ENCODE data around the gene C4orf54. TPM values are rescaled to one million over a fixed set of nuclear protein-coding genes. Genes with fewer than 3 reads are reported as not detected.

The C4orf54 gene
- total RNA-seq, 1 experiment from 2014 or later = 0.04 TPM

GRCh38 chr4:99651016-99651769 lies 6.4 kb downstream of the C4orf54 start:
- H2AFZ ChIP-seq (ENCODE audit: low read length) = no peak overlapping the region
- ATAC-seq (no peak), DNase-seq (no peak)
- no peaks in the 10 kb centered on the region for H4K20me1 ChIP-seq (ENCODE audit: low read length)
- no peaks in the 10 kb centered on the region for H3K27me3 ChIP-seq (ENCODE audit: low read length)
- no peak overlapping the region for H3K9ac ChIP-seq (ENCODE audit: low read length)
- no peaks in the 10 kb centered on the region for H3K79me2 ChIP-seq (ENCODE audit: low read length)
- TF ChIP-seq EZH2phosphoT487 (IDR thresholded peaks at IDR 0.05; ENCODE audit: borderline replicate concordance, low read length) (no peak), EZH2 (IDR thresholded peaks at IDR 0.05; ENCODE audit: low read length, unreplicated experiment) (no peak), CTCF (conservative IDR thresholded peaks at IDR 0.05; ENCODE audit: low read depth, low read length) (no peak)
- H3K9me3 ChIP-seq (ENCODE audit: low read length) = no peaks in the 10 kb centered on the region
- POLR2A ChIA-PET (ENCODE audit: unreplicated experiment) = interaction anchor here (0.6 kb wide), 1 partner anchor 257 kb away, joined by 3 read pairs; no protein-coding TSS in a partner anchor
- H3K9me2 ChIP-seq (replicated peaks; ENCODE audit: low read length) = no peaks in the 10 kb centered on the region
- CTCF ChIA-PET = no interaction called here
- no peak overlapping the region for H3K4me3 ChIP-seq (ENCODE audit: low read length)
- H3K36me3 ChIP-seq (ENCODE audit: low read depth, low read length) = no peaks in the 10 kb centered on the region
- peaks cover 13% of the 10 kb centered on the region for H3K4me1 ChIP-seq (ENCODE audit: insufficient read depth, low read length)
- no TSS peak for BruUV-seq (replicated peaks)
- no peak overlapping the region for H3K4me2 ChIP-seq (ENCODE audit: low read length)
- intact Hi-C loops (cut with micrococcal nuclease) = no loop called here
- no peaks in the 10 kb centered on the region for H3F3A ChIP-seq (ENCODE audit: low read length, unreplicated experiment)
- no peak overlapping the region for H3K27ac ChIP-seq (ENCODE audit: low read length)

- intact Hi-C loops (cut with micrococcal nuclease) = no loop called here
These were observed 7.8 kb downstream of the C4orf54 start for GRCh38 chr4:99649778-99650177.

More at GRCh38 chr4:99649778-99650177, 7.8 kb downstream of the C4orf54 start:
- Histone ChIP-seq H3K4me3 (ENCODE audit: low read length) (no peak overlapping the region), H3K4me2 (ENCODE audit: low read length) (no peak overlapping the region), H4K20me1 (ENCODE audit: low read length) (no peaks in the 10 kb centered on the region), H2AFZ (ENCODE audit: low read length) (no peak overlapping the region), H3K36me3 (ENCODE audit: low read depth, low read length) (no peaks in the 10 kb centered on the region), H3K9me3 (ENCODE audit: low read length) (no peaks in the 10 kb centered on the region), H3F3A (ENCODE audit: low read length, unreplicated experiment) (no peaks in the 10 kb centered on the region), H3K4me1 (ENCODE audit: insufficient read depth, low read length) (0 out of 2 replicates have a peak, but pooled peaks cover under 1% of the 10 kb centered on the region), H3K9ac (ENCODE audit: low read length) (no peak overlapping the region), H3K27me3 (ENCODE audit: low read length) (no peaks in the 10 kb centered on the region), H3K79me2 (ENCODE audit: low read length) (no peaks in the 10 kb centered on the region), H3K9me2 (replicated peaks; ENCODE audit: low read length) (no peaks in the 10 kb centered on the region), H3K27ac (ENCODE audit: low read length) (no peak overlapping the region)
- no peak for ATAC-seq
- TF ChIP-seq CTCF (conservative IDR thresholded peaks at IDR 0.05; ENCODE audit: low read depth, low read length) = no peak
- no peak for DNase-seq
- ChIA-PET CTCF (no interaction called here), POLR2A (ENCODE audit: unreplicated experiment) (no interaction called here)
- BruUV-seq (replicated peaks) = no TSS peak
